Panc1 (cell line): ENCODE measurements around the gene CDIPT. TPM values are rescaled to one million over a fixed set of nuclear protein-coding genes. Genes with fewer than 3 reads are reported as not detected.

ENCODE experiments used
- ATAC-seq: fragments of 200-7000 bp; cut with Tn5 transposase; 2 replicates; pipeline ENCODE4 v1.9.1; 2020; ENCODE audit warnings: mild to moderate bottlenecking, moderate library complexity
- BruUV-seq: library from RNA; stranded (reverse); fragments of 400-500 nt; replicated peaks from 2 replicates; lab custom pipeline; 2021; lab: Mats Ljungman, UMichigan
- CTCF ChIA-PET: fragments of 300-600 bp; sonication (Branson Sonifier 250); formaldehyde crosslinking; loops from one replicate; lab custom pipeline; 2022; ENCODE audit warnings: antibody characterized with exemption; lab: Charles Lee
- POLR2A ChIA-PET: fragments of 300-600 bp; sonication (Branson Sonifier 250); formaldehyde crosslinking; loops from one replicate; lab custom pipeline; 2022; ENCODE audit warnings: antibody characterized with exemption; lab: Charles Lee
- DNase-seq: peaks from one replicate; pipeline ENCODE4 v3.0.0-alpha.2; 2010; ENCODE audit warnings: low read depth, low spot score
- H3K27ac ChIP-seq: 2 replicates; pipeline ENCODE4 v1.5.1; 2011; ENCODE audit warnings: mild to moderate bottlenecking, low read length, inconsistent platforms
- H3K27me3 ChIP-seq: fragments of 200-500 bp; sonication (Bioruptor generic); 2 replicates; pipeline ENCODE4 v1.6.0; 2014; ENCODE audit warnings: low read length, inconsistent platforms; ENCODE audit not compliant: control insufficient read depth, insufficient read depth
- H3K36me3 ChIP-seq: fragments of 200-500 bp; sonication (Bioruptor generic); 2 replicates; pipeline ENCODE4 v1.5.1; 2014; ENCODE audit warnings: inconsistent platforms, mild to moderate bottlenecking, low read length, moderate library complexity; ENCODE audit not compliant: control insufficient read depth, insufficient read depth
- H3K4me1 ChIP-seq: 2 replicates; pipeline ENCODE4 v1.5.1; 2011; ENCODE audit warnings: inconsistent platforms, mild to moderate bottlenecking, low read length, moderate library complexity; ENCODE audit not compliant: control insufficient read depth, insufficient read depth
- H3K4me3 ChIP-seq, 2 experiments: 2 replicates each; pipeline ENCODE4 v1.5.1; 2011 to 2012; ENCODE audit warnings: low read depth in 2 of 2, low read length in 2 of 2, mild to moderate bottlenecking in 2 of 2, inconsistent platforms in 1 of 2, moderate library complexity in 1 of 2
- H3K9me3 ChIP-seq: fragments of 200-500 bp; sonication (Bioruptor generic); 2 replicates; pipeline ENCODE4 v1.5.1; 2014; ENCODE audit warnings: low read depth, mild to moderate bottlenecking, inconsistent platforms, low read length, moderate library complexity; ENCODE audit not compliant: control insufficient read depth, insufficient read depth
- POLR2AphosphoS5 ChIP-seq: IDR thresholded peaks from 2 replicates; pipeline ENCODE4 v1.6.1; 2012; ENCODE audit warnings: mild to moderate bottlenecking, low read depth, low read length, moderate library complexity
- SIN3A ChIP-seq: IDR thresholded peaks from 2 replicates; pipeline ENCODE4 v1.6.1; 2012; ENCODE audit warnings: low read depth, mild to moderate bottlenecking, low read length, moderate library complexity, borderline replicate concordance; ENCODE audit not compliant: insufficient read depth
- TCF7L2 ChIP-seq: IDR thresholded peaks from 2 replicates; pipeline ENCODE4 v1.6.1; 2011; ENCODE audit warnings: mild to moderate bottlenecking, low read depth, low read length, inconsistent platforms
- in situ Hi-C: cut with HindIII; loops from 2 replicates; pipeline ENCODE4 v1.10.0; 2016; ENCODE audit warnings: low sequenced_read_pairs, low pct_unique_long_range_greater_than_20kb
- intact Hi-C: fragments of 100-400 bp; cut with micrococcal nuclease; formaldehyde crosslinking; loops from one replicate; pipeline ENCODE4 v1.10.0; 2022; ENCODE audit not compliant: unreplicated experiment
- total RNA-seq: library from RNA; stranded (reverse); gene quantifications from one replicate; pipeline ENCODE4 v1.2.1, GENCODE V29; 2021; ENCODE audit not compliant: unreplicated experiment
- TF ChIP-seq, protein P1 (sequence below), 2 experiments: IDR thresholded peaks; 2 replicates each; pipeline ENCODE4 v1.6.1; 2011 to 2012; ENCODE audit warnings: low read depth in 2 of 2, control low read depth in 1 of 2, low read length in 1 of 2, mild to moderate bottlenecking in 1 of 2, moderate library complexity in 1 of 2; ENCODE audit not compliant: insufficient read depth in 1 of 2
- TF ChIP-seq, protein P2 (sequence below): fragments of 450-650 bp; IDR thresholded peaks from 2 replicates; pipeline ENCODE4 v1.5.1; 2017; ENCODE audit warnings: mild to moderate bottlenecking

Gene CDIPT
- total RNA-seq, 1 experiment from 2014 or later, result 71.6 TPM

- H3K36me3 ChIP-seq, result peaks cover 5% of the 10 kb centered on the region; the same call in 1 of the 2 replicates
- ATAC-seq (no peak), DNase-seq (no peak)
- in situ Hi-C loops (no loop called here), intact Hi-C loops (loop anchor here (10.0 kb wide), 1 partner anchor 116 kb away; no protein-coding TSS in a partner anchor)
- BruUV-seq, result TSS peak; percentile 96
- H3K27me3 ChIP-seq, result no peaks in the 10 kb centered on the region
- H3K4me3 ChIP-seq, result peak overlapping the region; percentile 83 to 89
- H3K9me3 ChIP-seq, result no peaks in the 10 kb centered on the region
- POLR2A ChIA-PET, result no interaction called here
- H3K27ac ChIP-seq, result peak overlapping the region; percentile 83
- CTCF ChIA-PET, result interaction anchor here (0.6 kb wide), 1 partner anchor 18 kb away, joined by 8 read pairs; no protein-coding TSS in a partner anchor
- no peak for TF ChIP-seq POLR2AphosphoS5
- no peak for TF ChIP-seq SIN3A
- TF ChIP-seq, protein P1, sequence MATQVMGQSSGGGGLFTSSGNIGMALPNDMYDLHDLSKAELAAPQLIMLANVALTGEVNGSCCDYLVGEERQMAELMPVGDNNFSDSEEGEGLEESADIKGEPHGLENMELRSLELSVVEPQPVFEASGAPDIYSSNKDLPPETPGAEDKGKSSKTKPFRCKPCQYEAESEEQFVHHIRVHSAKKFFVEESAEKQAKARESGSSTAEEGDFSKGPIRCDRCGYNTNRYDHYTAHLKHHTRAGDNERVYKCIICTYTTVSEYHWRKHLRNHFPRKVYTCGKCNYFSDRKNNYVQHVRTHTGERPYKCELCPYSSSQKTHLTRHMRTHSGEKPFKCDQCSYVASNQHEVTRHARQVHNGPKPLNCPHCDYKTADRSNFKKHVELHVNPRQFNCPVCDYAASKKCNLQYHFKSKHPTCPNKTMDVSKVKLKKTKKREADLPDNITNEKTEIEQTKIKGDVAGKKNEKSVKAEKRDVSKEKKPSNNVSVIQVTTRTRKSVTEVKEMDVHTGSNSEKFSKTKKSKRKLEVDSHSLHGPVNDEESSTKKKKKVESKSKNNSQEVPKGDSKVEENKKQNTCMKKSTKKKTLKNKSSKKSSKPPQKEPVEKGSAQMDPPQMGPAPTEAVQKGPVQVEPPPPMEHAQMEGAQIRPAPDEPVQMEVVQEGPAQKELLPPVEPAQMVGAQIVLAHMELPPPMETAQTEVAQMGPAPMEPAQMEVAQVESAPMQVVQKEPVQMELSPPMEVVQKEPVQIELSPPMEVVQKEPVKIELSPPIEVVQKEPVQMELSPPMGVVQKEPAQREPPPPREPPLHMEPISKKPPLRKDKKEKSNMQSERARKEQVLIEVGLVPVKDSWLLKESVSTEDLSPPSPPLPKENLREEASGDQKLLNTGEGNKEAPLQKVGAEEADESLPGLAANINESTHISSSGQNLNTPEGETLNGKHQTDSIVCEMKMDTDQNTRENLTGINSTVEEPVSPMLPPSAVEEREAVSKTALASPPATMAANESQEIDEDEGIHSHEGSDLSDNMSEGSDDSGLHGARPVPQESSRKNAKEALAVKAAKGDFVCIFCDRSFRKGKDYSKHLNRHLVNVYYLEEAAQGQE (IDR thresholded peaks at IDR 0.05; ENCODE audit: insufficient read depth in 1 of 2, low read depth in 2 of 2, low read length in 1 of 2), result no peak
- TF ChIP-seq TCF7L2, result no peak
- TF ChIP-seq, protein P2, sequence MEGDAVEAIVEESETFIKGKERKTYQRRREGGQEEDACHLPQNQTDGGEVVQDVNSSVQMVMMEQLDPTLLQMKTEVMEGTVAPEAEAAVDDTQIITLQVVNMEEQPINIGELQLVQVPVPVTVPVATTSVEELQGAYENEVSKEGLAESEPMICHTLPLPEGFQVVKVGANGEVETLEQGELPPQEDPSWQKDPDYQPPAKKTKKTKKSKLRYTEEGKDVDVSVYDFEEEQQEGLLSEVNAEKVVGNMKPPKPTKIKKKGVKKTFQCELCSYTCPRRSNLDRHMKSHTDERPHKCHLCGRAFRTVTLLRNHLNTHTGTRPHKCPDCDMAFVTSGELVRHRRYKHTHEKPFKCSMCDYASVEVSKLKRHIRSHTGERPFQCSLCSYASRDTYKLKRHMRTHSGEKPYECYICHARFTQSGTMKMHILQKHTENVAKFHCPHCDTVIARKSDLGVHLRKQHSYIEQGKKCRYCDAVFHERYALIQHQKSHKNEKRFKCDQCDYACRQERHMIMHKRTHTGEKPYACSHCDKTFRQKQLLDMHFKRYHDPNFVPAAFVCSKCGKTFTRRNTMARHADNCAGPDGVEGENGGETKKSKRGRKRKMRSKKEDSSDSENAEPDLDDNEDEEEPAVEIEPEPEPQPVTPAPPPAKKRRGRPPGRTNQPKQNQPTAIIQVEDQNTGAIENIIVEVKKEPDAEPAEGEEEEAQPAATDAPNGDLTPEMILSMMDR, result no peak
- H3K4me1 ChIP-seq, result peaks cover 36% of the 10 kb centered on the region
Measured at GRCh38 chr16:29810699-29811169, 52.3 kb downstream of the CDIPT start.

GRCh38 chr16:29809850-29810698 lies 53.0 kb downstream of the CDIPT start:
- Histone ChIP-seq H3K27ac (peak overlapping the region; percentile 83), H3K9me3 (no peaks in the 10 kb centered on the region), H3K4me3 (peak overlapping the region; percentile 83 to 89), H3K27me3 (no peaks in the 10 kb centered on the region), H3K4me1 (peaks cover 34% of the 10 kb centered on the region), H3K36me3 (peaks cover 7% of the 10 kb centered on the region; the same call in 1 of the 2 replicates)
- TF ChIP-seq, protein P2, result no peak
- TF ChIP-seq POLR2AphosphoS5, result peak; percentile 68
- no TSS peak for BruUV-seq
- ATAC-seq, result no peak
- CTCF ChIA-PET, result interaction anchor here (0.6 kb wide), 1 partner anchor 19 kb away, joined by 8 read pairs; no protein-coding TSS in a partner anchor
- DNase-seq, result no peak
- in situ Hi-C loops (no loop called here), intact Hi-C loops (loop anchor here (10.0 kb wide), 1 partner anchor 115 kb away; no protein-coding TSS in a partner anchor)
- POLR2A ChIA-PET, result no interaction called here
